GM23248 (cell line): ENCODE data around the gene CLDND2. TPM values are rescaled to one million over a fixed set of nuclear protein-coding genes. Genes with fewer than 3 reads are reported as not detected.

Experiments
- DNase-seq: peaks from one replicate; pipeline ENCODE4 v3.0.0-alpha.2; 2015
- H2AFZ ChIP-seq: fragments of 200-600 bp; sonication (generic); 2 replicates; pipeline ENCODE4 v1.6.1; 2016; ENCODE audit warnings: antibody characterized with exemption
- H3F3A ChIP-seq: fragments of 200-600 bp; sonication (generic); 2 replicates; pipeline ENCODE4 v1.6.1; 2016; ENCODE audit warnings: mild to moderate bottlenecking, antibody characterized with exemption, mixed run types; ENCODE audit not compliant: insufficient read depth
- H3K27ac ChIP-seq: fragments of 200-600 bp; sonication (generic); 2 replicates; pipeline ENCODE4 v1.5.1; 2016; ENCODE audit warnings: mild to moderate bottlenecking
- H3K27me3 ChIP-seq: fragments of 200-600 bp; sonication (generic); replicated peaks from 2 replicates; pipeline ENCODE4 v1.6.1; 2016; ENCODE audit warnings: mild to moderate bottlenecking; ENCODE audit not compliant: insufficient read depth
- H3K36me3 ChIP-seq: fragments of 200-600 bp; sonication (generic); 2 replicates; pipeline ENCODE4 v1.6.1; 2016; ENCODE audit warnings: low read depth, mild to moderate bottlenecking
- H3K4me1 ChIP-seq: fragments of 200-600 bp; sonication (generic); 2 replicates; pipeline ENCODE4 v1.6.1; 2016; ENCODE audit warnings: mild to moderate bottlenecking; ENCODE audit not compliant: insufficient read depth
- H3K4me2 ChIP-seq: fragments of 200-600 bp; sonication (generic); one replicate; pipeline ENCODE4 v1.6.1; 2016; ENCODE audit warnings: mild to moderate bottlenecking; ENCODE audit not compliant: unreplicated experiment
- H3K4me3 ChIP-seq: fragments of 200-600 bp; sonication (generic); 2 replicates; pipeline ENCODE4 v1.5.1; 2016; ENCODE audit warnings: mild to moderate bottlenecking
- H3K79me2 ChIP-seq: fragments of 200-600 bp; sonication (generic); 2 replicates; pipeline ENCODE4 v1.6.1; 2016; ENCODE audit warnings: mild to moderate bottlenecking; ENCODE audit not compliant: insufficient read depth
- H3K9ac ChIP-seq: fragments of 200-600 bp; sonication (generic); 2 replicates; pipeline ENCODE4 v1.6.1; 2016; ENCODE audit warnings: mild to moderate bottlenecking
- H3K9me2 ChIP-seq: fragments of 200-600 bp; sonication (generic); 2 replicates; pipeline ENCODE4 v1.6.1; 2016; ENCODE audit warnings: mixed run types, mild to moderate bottlenecking, moderate library complexity; ENCODE audit not compliant: insufficient read depth
- H3K9me3 ChIP-seq: fragments of 200-600 bp; sonication (generic); one replicate; pipeline ENCODE4 v1.6.1; 2017; ENCODE audit warnings: low read depth
- H4K20me1 ChIP-seq: fragments of 200-600 bp; sonication (generic); 2 replicates; pipeline ENCODE4 v1.6.0; 2016; ENCODE audit not compliant: insufficient read depth
- EZH2 ChIP-seq: fragments of 200-600 bp; sonication (generic); IDR thresholded peaks from 2 replicates; pipeline ENCODE4 v1.6.1; 2018; ENCODE audit warnings: antibody characterized with exemption, mild to moderate bottlenecking; ENCODE audit not compliant: insufficient read depth, poor library complexity, severe bottlenecking
- EZH2phosphoT487 ChIP-seq: fragments of 200-600 bp; sonication (generic); IDR thresholded peaks from 2 replicates; pipeline ENCODE4 v1.6.1; 2018; ENCODE audit warnings: antibody characterized with exemption, moderate library complexity, mild to moderate bottlenecking, low read depth; ENCODE audit not compliant: insufficient read depth
- WGBS, 2 experiments: methylation state at CpG; one replicate each; pipeline ENCODE4 v1.1.6; 2015 to 2017; ENCODE audit warnings: low lambda C conversion rate in 2 of 2, low coverage in 1 of 2; ENCODE audit errors: missing lambda C conversion rate in 2 of 2; 5-methylcytosine and 5-hydroxymethylcytosine counted together
- in situ Hi-C: fragments of 300-500 bp; cut with MboI; formaldehyde crosslinking; loops from 2 replicates; pipeline ENCODE4 v1.15.0; 2020
- polyA plus RNA-seq: library from polyadenylated mRNA; unstranded; fragments of >200 nt; fragmentation: Nextera tagmentation; extraction: Ambion mirVana; gene quantifications from 2 replicates; pipeline ENCODE4 v1.2.1, GENCODE V29; 2016
- total RNA-seq: library from RNA; depleted of rRNA; stranded (reverse); fragments of >200 nt; shearing (Covaris generic); gene quantifications from 2 replicates; pipeline ENCODE4 v1.2.3, GENCODE V29; 2014

The CLDND2 gene
- total and polyA plus RNA-seq, 2 experiments from 2014 or later: 1.0 TPM; not detected in 1

DNA sequence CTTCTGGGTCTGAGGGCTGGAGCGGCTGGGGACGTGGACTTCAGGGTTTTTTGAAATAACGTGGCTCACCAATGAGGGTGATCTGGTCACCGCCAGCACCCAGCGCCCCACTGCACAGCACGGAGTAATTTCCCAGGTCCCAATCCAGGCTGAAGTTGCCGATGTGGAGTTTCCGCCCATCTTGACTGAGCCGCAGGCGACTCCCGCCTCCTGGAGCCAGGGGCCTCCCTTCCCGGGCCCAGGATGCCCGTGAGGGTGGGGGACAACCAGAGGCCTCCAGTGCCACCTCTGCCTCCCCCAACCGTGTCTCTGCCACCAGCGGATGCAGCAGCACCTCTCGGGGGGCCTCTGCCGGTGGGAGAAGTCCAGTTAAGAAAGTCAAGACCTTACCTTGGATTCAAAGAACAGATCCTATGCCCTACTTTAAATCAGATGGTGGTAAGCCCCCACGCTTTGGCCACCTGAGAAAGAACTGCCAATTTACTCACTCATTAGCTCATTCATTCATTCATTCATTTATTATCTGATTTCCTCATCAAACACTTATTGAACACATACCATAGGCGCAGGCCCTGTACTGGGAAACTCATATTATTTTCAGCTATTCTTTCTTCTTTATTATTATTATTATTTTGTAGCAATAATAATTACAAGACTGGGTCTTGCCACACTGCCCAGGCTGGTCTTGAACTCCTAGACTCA is 30.8 kb downstream of the CLDND2 start:
- WGBS, 2 experiments: 74 to 82% methylated on average over 14 to 19 of the region's 19 CpGs
- Histone ChIP-seq H3K9ac (no peak overlapping the region), H3K27me3 (no peaks in the 10 kb centered on the region), H3K4me2 (no peak overlapping the region), H3F3A (no peaks in the 10 kb centered on the region), H3K9me2 (no peaks in the 10 kb centered on the region), H2AFZ (peak overlapping the region; percentile 90; the same call in 1 of the 2 replicates), H3K9me3 (no peaks in the 10 kb centered on the region), H3K27ac (no peak overlapping the region), H3K4me1 (no peaks in the 10 kb centered on the region), H4K20me1 (no peaks in the 10 kb centered on the region), H3K36me3 (no peaks in the 10 kb centered on the region), H3K4me3 (no peak overlapping the region), H3K79me2 (no peaks in the 10 kb centered on the region)
- in situ Hi-C loops: no loop called here
- DNase-seq: no peak
- no peak for TF ChIP-seq EZH2phosphoT487
- TF ChIP-seq EZH2: no peak

DNA sequence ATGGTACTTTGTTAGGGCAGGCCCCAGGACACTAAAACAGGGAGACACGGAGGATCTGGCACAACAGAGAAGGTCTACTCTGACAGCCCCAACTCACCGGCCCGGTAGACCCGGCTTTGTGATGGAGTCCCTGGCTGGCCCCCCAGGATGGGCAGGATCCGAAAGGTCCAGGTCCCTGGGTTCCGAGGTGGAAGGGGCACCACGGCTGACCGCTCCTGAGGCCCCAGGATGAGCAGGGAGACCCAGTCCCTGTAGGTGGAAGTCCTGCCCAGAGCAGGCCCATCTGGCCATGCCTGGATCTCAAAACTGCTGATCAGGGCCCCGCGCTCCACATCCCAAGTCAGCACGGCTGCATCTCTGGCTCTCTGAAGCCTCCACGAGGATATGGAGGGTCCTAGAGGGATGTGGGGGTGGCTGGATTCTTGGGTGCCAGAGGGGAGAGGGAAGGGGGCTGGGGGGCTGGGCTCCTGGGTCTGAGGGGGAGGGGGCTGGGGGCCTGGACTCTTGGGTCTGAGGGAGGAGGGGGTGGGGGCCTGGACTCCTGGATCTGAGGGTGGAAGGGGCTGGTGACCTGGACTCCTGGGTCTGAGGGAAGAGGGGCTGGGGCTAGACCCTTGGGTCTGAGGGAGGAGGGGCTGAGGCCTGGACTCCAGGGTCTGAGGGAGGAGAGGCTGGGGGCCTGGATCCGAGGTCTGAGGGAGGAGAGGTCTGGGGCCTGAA is 31.5 kb downstream of the CLDND2 start:
- H3K4me3 ChIP-seq: no peak overlapping the region
- no peaks in the 10 kb centered on the region for H4K20me1 ChIP-seq
- no peak overlapping the region for H3K4me2 ChIP-seq
- H3K9ac ChIP-seq: no peak overlapping the region
- no peaks in the 10 kb centered on the region for H3K27me3 ChIP-seq
- no peak overlapping the region for H3K27ac ChIP-seq
- TF ChIP-seq EZH2phosphoT487 (no peak), EZH2 (no peak)
- 86 to 89% methylated on average over 12 to 13 of the region's 13 CpGs for WGBS, 2 experiments
- no peaks in the 10 kb centered on the region for H3K9me3 ChIP-seq
- DNase-seq: no peak
- no peaks in the 10 kb centered on the region for H3K4me1 ChIP-seq
- no peaks in the 10 kb centered on the region for H3K79me2 ChIP-seq
- no peaks in the 10 kb centered on the region for H3K36me3 ChIP-seq
- no peaks in the 10 kb centered on the region for H3F3A ChIP-seq
- H2AFZ ChIP-seq: no peak overlapping the region
- H3K9me2 ChIP-seq: no peaks in the 10 kb centered on the region
- in situ Hi-C loops: no loop called here

DNA sequence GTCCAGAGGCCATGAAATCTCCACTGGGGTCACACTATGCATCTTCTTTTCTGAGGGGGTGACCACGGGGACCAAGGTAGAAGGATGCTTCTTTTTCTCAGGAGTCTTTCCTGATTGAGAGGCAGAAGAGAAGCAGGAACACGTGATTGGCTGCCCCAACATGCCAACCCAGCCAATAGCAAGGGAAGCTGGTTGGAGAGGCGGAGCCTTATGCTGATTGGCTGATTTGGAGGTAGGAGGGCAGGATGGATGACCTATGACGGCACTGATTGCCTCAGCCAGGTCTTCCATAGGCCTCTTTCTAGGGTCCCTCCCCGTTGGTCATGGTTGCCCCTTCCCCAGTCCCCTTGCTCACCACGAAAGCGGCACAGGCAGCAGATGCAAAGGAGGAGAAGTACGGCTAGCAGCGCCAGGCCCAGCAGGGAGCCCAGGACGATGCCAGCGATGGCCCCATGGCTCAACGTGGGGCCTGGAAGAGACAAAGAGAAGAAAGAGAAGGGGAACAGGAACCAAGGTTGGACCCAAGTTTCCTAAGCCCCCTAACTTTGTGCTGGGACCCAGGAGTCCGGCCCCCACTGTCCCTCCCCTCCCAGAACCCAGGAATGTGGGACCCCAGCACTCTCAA is 34.9 kb downstream of the CLDND2 start:
- H3K9ac ChIP-seq: no peak overlapping the region
- H3K9me2 ChIP-seq: no peaks in the 10 kb centered on the region
- H3K27ac ChIP-seq: no peak overlapping the region
- 81 to 84% methylated on average over 13 of the region's 13 CpGs for WGBS, 2 experiments
- TF ChIP-seq EZH2phosphoT487 (no peak), EZH2 (no peak)
- H3K36me3 ChIP-seq: no peaks in the 10 kb centered on the region
- DNase-seq: no peak
- in situ Hi-C loops: no loop called here
- no peak overlapping the region for H2AFZ ChIP-seq
- H3K4me3 ChIP-seq: no peak overlapping the region
- H3K79me2 ChIP-seq: no peaks in the 10 kb centered on the region
- no peaks in the 10 kb centered on the region for H3F3A ChIP-seq
- H3K27me3 ChIP-seq: no peaks in the 10 kb centered on the region
- no peaks in the 10 kb centered on the region for H4K20me1 ChIP-seq
- H3K9me3 ChIP-seq: no peaks in the 10 kb centered on the region
- no peak overlapping the region for H3K4me2 ChIP-seq
- no peaks in the 10 kb centered on the region for H3K4me1 ChIP-seq

DNA sequence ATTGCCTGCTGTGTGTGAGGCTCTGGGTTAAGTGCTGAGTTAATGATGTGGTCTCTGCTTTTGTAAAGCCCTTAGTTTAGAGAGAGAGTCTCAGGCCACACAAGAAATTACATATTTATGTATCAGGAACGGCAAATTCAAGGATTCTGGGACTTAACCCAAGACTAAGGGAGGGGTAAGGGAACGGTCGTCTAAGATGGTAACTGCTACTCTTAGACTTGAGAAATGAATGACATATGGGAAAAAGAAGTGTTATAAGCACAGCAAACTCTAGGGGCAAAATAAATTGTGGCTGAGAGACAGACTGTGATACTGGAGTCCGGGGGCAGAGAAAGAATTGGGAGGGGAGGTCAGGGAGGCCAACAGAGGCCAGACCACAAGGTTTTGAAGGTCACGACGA is 37.1 kb downstream of the CLDND2 start:
- H3K9me3 ChIP-seq: no peaks in the 10 kb centered on the region
- in situ Hi-C loops: no loop called here
- no peaks in the 10 kb centered on the region for H3K9me2 ChIP-seq
- no peak overlapping the region for H3K4me3 ChIP-seq
- H3K79me2 ChIP-seq: no peaks in the 10 kb centered on the region
- H3K27me3 ChIP-seq: peaks cover 14% of the 10 kb centered on the region
- no peaks in the 10 kb centered on the region for H3F3A ChIP-seq
- no peak overlapping the region for H3K4me2 ChIP-seq
- no peaks in the 10 kb centered on the region for H4K20me1 ChIP-seq
- TF ChIP-seq EZH2phosphoT487 (no peak), EZH2 (no peak)
- H2AFZ ChIP-seq: no peak overlapping the region
- H3K9ac ChIP-seq: no peak overlapping the region
- whole genome bisulfite sequencing, 2 experiments: 44 to 47% methylated on average over 6 of the region's 6 CpGs
- no peak for DNase-seq
- H3K4me1 ChIP-seq: peaks cover 4% of the 10 kb centered on the region
- H3K27ac ChIP-seq: no peak overlapping the region
- H3K36me3 ChIP-seq: no peaks in the 10 kb centered on the region
